HepG2 (cell line): ENCODE data around the gene LRRC4C. TPM values are rescaled to one million over a fixed set of nuclear protein-coding genes. Genes with fewer than 3 reads are reported as not detected.

Experiments used
- ATRX ChIP-seq: sonication (generic); formaldehyde crosslinking; IDR thresholded peaks from 2 replicates; pipeline ENCODE4 v1.4.0; 2020; ENCODE audit warnings: missing genetic modification reagents, borderline replicate concordance
- ERF ChIP-seq: IDR thresholded peaks from 2 replicates; pipeline ENCODE4 v1.6.1; 2018; ENCODE audit warnings: missing biosample characterization, missing genetic modification reagents
- HMGXB3 ChIP-seq: sonication (generic); formaldehyde crosslinking; IDR thresholded peaks from 2 replicates; pipeline ENCODE4 v1.4.0; 2020; ENCODE audit warnings: missing genetic modification reagents, borderline replicate concordance
- MIER2 ChIP-seq: IDR thresholded peaks from 2 replicates; pipeline ENCODE4 v1.6.1; 2016; ENCODE audit warnings: missing biosample characterization, missing genetic modification reagents
- NFATC3 ChIP-seq: sonication (generic); formaldehyde crosslinking; IDR thresholded peaks from 2 replicates; pipeline ENCODE4 v1.5.1; 2020; ENCODE audit warnings: mild to moderate bottlenecking, missing genetic modification reagents
- NFE2L1 ChIP-seq: sonication (generic); formaldehyde crosslinking; IDR thresholded peaks from 2 replicates; pipeline ENCODE4 v1.4.0; 2020; ENCODE audit warnings: missing genetic modification reagents, mild to moderate bottlenecking, borderline replicate concordance
- NFE2L2 ChIP-seq: fragments of 150-350 bp; IDR thresholded peaks from 2 replicates; pipeline ENCODE4 v1.6.1; 2014; ENCODE audit warnings: low read length
- NFYC ChIP-seq: IDR thresholded peaks from 2 replicates; pipeline ENCODE4 v1.6.1; 2016; ENCODE audit warnings: missing genetic modification reagents, missing compliant biosample characterization
- NR2F6 ChIP-seq, 2 experiments: IDR thresholded peaks; 2 replicates each; pipeline ENCODE4 v1.6.1; 2016; ENCODE audit warnings: antibody characterized with exemption in 1 of 2, mild to moderate bottlenecking in 1 of 2
- PHB2 ChIP-seq: fragments of 450-650 bp; IDR thresholded peaks from 2 replicates; pipeline ENCODE4 v1.6.1; 2018; ENCODE audit not compliant: partially characterized antibody
- PTBP1 ChIP-seq: fragments of 200-400 bp; formaldehyde crosslinking; IDR thresholded peaks from 2 replicates; pipeline ENCODE4 v1.6.1; 2018; ENCODE audit warnings: low read length, low read depth; ENCODE audit not compliant: poor library complexity, severe bottlenecking
- RAD21 ChIP-seq: fragments of 450-650 bp; formaldehyde crosslinking; IDR thresholded peaks from 2 replicates; pipeline ENCODE4 v1.5.0; 2020; ENCODE audit warnings: mild to moderate bottlenecking
- RAD51 ChIP-seq: fragments of 450-650 bp; IDR thresholded peaks from 2 replicates; pipeline ENCODE4 v1.6.1; 2016; ENCODE audit warnings: borderline replicate concordance
- SRSF4 ChIP-seq: fragments of 200-400 bp; formaldehyde crosslinking; IDR thresholded peaks from one replicate; pipeline ENCODE4 v1.6.1; 2018; ENCODE audit warnings: mild to moderate bottlenecking, low read depth, low read length, moderate library complexity; ENCODE audit not compliant: poor library complexity, severe bottlenecking
- ZKSCAN5 ChIP-seq: sonication (generic); formaldehyde crosslinking; IDR thresholded peaks from 2 replicates; pipeline ENCODE4 v1.5.1; 2020; ENCODE audit warnings: mild to moderate bottlenecking, missing genetic modification reagents
- ZNF24 ChIP-seq: fragments of 450-650 bp; IDR thresholded peaks from 2 replicates; pipeline ENCODE4 v1.6.1; 2017; ENCODE audit warnings: antibody characterized with exemption, mild to moderate bottlenecking
- ZNF414 ChIP-seq: sonication (generic); formaldehyde crosslinking; IDR thresholded peaks from 2 replicates; pipeline ENCODE4 v1.5.0; 2020; ENCODE audit warnings: missing genetic modification reagents
- ZNF644 ChIP-seq: IDR thresholded peaks from 2 replicates; pipeline ENCODE4 v1.6.1; 2016; ENCODE audit warnings: low read depth
- polyA plus RNA-seq, 8 experiments: library from polyadenylated mRNA; depleted of rRNA in 3 of 8; stranded (reverse) in 7 of 8; unstranded in 1 of 8; fragments of >200 nt; fragmentation: Illumina TruSeq in 4 of 8; extraction: Trizol in 4 of 8; gene quantifications; 2 replicates each; pipeline versions ENCODE4 v1.2.1 to v1.2.3, GENCODE V29; 2011 to 2016; ENCODE audit warnings: low read depth in 4 of 8, missing spikeins in 1 of 8, mixed read lengths in 1 of 8; ENCODE audit not compliant: insufficient read depth in 1 of 8
- total RNA-seq, 5 experiments: library from RNA; depleted of rRNA; stranded (reverse); fragments of >200 nt; fragmentation: Illumina TruSeq; extraction: Trizol; gene quantifications; 2 replicates each; pipeline ENCODE4 v1.2.3, GENCODE V29; 2016; ENCODE audit warnings: low read depth in 1 of 5
- TF ChIP-seq, protein P1 (sequence below): sonication (generic); formaldehyde crosslinking; IDR thresholded peaks from 2 replicates; pipeline ENCODE4 v1.4.0; 2020; ENCODE audit warnings: missing genetic modification reagents
- TF ChIP-seq, protein P2 (sequence below): fragments of 450-650 bp; IDR thresholded peaks from 2 replicates; pipeline ENCODE4 v1.6.1; 2016
- TF ChIP-seq, protein P3 (sequence below): sonication (generic); formaldehyde crosslinking; IDR thresholded peaks from 2 replicates; pipeline ENCODE4 v1.4.0; 2020; ENCODE audit warnings: mild to moderate bottlenecking, low read depth, missing genetic modification reagents

Gene LRRC4C
- total and polyA plus RNA-seq, 2 of the 13 experiments (the other 11 are each of a cell fraction or from before 2014, with no cell fraction given), result not detected

- TF ChIP-seq HMGXB3 (CRISPR knock-in tag), result 0 out of 2 replicates have a peak, but pooled peaks have one; percentile 63
- TF ChIP-seq ZNF644 (CRISPR knock-in tag), result 0 out of 2 replicates have a peak, but pooled peaks have one; percentile 11
- 0 out of 2 replicates have a peak, but pooled peaks have one; percentile 21 for TF ChIP-seq ERF (CRISPR knock-in tag)
- no peak for TF ChIP-seq NFATC3 (CRISPR knock-in tag)
- TF ChIP-seq, protein P1, sequence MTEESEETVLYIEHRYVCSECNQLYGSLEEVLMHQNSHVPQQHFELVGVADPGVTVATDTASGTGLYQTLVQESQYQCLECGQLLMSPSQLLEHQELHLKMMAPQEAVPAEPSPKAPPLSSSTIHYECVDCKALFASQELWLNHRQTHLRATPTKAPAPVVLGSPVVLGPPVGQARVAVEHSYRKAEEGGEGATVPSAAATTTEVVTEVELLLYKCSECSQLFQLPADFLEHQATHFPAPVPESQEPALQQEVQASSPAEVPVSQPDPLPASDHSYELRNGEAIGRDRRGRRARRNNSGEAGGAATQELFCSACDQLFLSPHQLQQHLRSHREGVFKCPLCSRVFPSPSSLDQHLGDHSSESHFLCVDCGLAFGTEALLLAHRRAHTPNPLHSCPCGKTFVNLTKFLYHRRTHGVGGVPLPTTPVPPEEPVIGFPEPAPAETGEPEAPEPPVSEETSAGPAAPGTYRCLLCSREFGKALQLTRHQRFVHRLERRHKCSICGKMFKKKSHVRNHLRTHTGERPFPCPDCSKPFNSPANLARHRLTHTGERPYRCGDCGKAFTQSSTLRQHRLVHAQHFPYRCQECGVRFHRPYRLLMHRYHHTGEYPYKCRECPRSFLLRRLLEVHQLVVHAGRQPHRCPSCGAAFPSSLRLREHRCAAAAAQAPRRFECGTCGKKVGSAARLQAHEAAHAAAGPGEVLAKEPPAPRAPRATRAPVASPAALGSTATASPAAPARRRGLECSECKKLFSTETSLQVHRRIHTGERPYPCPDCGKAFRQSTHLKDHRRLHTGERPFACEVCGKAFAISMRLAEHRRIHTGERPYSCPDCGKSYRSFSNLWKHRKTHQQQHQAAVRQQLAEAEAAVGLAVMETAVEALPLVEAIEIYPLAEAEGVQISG (CRISPR knock-in tag), result 0 out of 2 replicates have a peak, but pooled peaks have one; percentile 17
- no peak for TF ChIP-seq NFE2L1
- TF ChIP-seq SRSF4, result no peak
- no peak for TF ChIP-seq NFE2L2
- peak; percentile 79 for TF ChIP-seq NFYC
- TF ChIP-seq ZKSCAN5 (CRISPR knock-in tag), result no peak
- no peak for TF ChIP-seq MIER2 (CRISPR knock-in tag)
- TF ChIP-seq PTBP1, result no peak
- no peak for TF ChIP-seq PHB2
- peak; percentile 76 for TF ChIP-seq RAD21
- no peak for TF ChIP-seq RAD51
- no peak for TF ChIP-seq ZNF414 (CRISPR knock-in tag)
- no peak for TF ChIP-seq NR2F6 (IDR thresholded peaks at IDR 0.05)
- TF ChIP-seq NR2F6 (CRISPR knock-in tag; IDR thresholded peaks at IDR 0.05), result no peak
- TF ChIP-seq, protein P2, sequence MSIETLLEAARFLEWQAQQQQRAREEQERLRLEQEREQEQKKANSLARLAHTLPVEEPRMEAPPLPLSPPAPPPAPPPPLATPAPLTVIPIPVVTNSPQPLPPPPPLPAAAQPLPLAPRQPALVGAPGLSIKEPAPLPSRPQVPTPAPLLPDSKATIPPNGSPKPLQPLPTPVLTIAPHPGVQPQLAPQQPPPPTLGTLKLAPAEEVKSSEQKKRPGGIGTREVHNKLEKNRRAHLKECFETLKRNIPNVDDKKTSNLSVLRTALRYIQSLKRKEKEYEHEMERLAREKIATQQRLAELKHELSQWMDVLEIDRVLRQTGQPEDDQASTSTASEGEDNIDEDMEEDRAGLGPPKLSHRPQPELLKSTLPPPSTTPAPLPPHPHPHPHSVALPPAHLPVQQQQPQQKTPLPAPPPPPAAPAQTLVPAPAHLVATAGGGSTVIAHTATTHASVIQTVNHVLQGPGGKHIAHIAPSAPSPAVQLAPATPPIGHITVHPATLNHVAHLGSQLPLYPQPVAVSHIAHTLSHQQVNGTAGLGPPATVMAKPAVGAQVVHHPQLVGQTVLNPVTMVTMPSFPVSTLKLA, result no peak
- TF ChIP-seq ZNF24, result no peak
- TF ChIP-seq, protein P3, sequence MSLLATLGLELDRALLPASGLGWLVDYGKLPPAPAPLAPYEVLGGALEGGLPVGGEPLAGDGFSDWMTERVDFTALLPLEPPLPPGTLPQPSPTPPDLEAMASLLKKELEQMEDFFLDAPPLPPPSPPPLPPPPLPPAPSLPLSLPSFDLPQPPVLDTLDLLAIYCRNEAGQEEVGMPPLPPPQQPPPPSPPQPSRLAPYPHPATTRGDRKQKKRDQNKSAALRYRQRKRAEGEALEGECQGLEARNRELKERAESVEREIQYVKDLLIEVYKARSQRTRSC (CRISPR knock-in tag), result no peak
- no peak for TF ChIP-seq ATRX
Observed at GRCh38 chr11:40293655-40294348, 1165.7 kb downstream of the LRRC4C start (continued).
